ENCODE data around the gene TAL1. TPM values are rescaled to one million over a fixed set of nuclear protein-coding genes. Genes with fewer than 3 reads are reported as not detected.

The TAL1 gene
- total RNA-seq, 1 experiment from 2014 or later: not detected

- no peak overlapping the region for H3K4me2 ChIP-seq (ENCODE audit: insufficient read depth, insufficient read length, low read length)
- no peak overlapping the region for H3K14ac ChIP-seq (ENCODE audit: insufficient read depth, low read length)
- no peak overlapping the region for H2BK5ac ChIP-seq (ENCODE audit: insufficient read length, low read length)
- no peak overlapping the region for H2AK5ac ChIP-seq (ENCODE audit: insufficient read length, low read length)
- H4K20me1 ChIP-seq (ENCODE audit: control insufficient read depth, insufficient read depth, insufficient read length): no peaks in the 10 kb centered on the region
- H2AFZ ChIP-seq (ENCODE audit: low read length): no peak overlapping the region
- H3K23me2 ChIP-seq (ENCODE audit: insufficient read length, low read depth, low read length, poor library complexity, severe bottlenecking): no peaks in the 10 kb centered on the region
- H3K18ac ChIP-seq (ENCODE audit: insufficient read length, low read depth, low read length): no peak overlapping the region
- Mint-ChIP-seq H3K4me1 (peaks cover 33 to 35% of the 10 kb centered on the region in 2 experiments), H3K27me3 (ENCODE audit: low read depth) (peaks cover 58% of the 10 kb centered on the region), H3K4me3 (no peak overlapping the region), H3K27ac (no peak overlapping the region), H3K9me3 (peaks cover 4 to 7% of the 10 kb centered on the region in 2 experiments; a peak in 3 of 5 replicates), H3K36me3 (ENCODE audit: insufficient read depth in 1 of 3, low read depth in 3 of 3) (no peaks in the 10 kb centered on the region; a peak in 1 of 7 replicates)
- H2BK120ac ChIP-seq (ENCODE audit: low read depth, low read length, poor library complexity, severe bottlenecking): no peak overlapping the region
- H3K79me1 ChIP-seq (ENCODE audit: insufficient read depth, low read depth, low read length, poor library complexity, severe bottlenecking): no peaks in the 10 kb centered on the region
- H2BK15ac ChIP-seq (ENCODE audit: low read depth, low read length): no peak overlapping the region
- no peak overlapping the region for H3K27ac ChIP-seq (ENCODE audit: insufficient read length, low read depth, low read length)
- no peak overlapping the region for H4K91ac ChIP-seq (ENCODE audit: insufficient read length, low read depth, low read length)
- no peak overlapping the region for H2BK20ac ChIP-seq (ENCODE audit: low read depth, low read length, poor library complexity, severe bottlenecking)
- H4K5ac ChIP-seq (ENCODE audit: insufficient read length, low read depth, low read length): no peak overlapping the region
- H3K4ac ChIP-seq (ENCODE audit: low read depth, low read length): no peak overlapping the region
- H3T11ph ChIP-seq (ENCODE audit: low read length): no peak overlapping the region
- H3K23ac ChIP-seq (ENCODE audit: insufficient read length, low read depth, low read length): no peak overlapping the region
- WGBS (ENCODE audit: extremely low coverage, insufficient read length, low lambda C conversion rate): no CpG with 5 or more reads among the region's 3 CpGs
- no peak overlapping the region for H2BK12ac ChIP-seq (ENCODE audit: insufficient read length, low read depth, low read length)
- no peak for TF ChIP-seq CTCF (conservative IDR thresholded peaks at IDR 0.05)
- no peak for DNase-seq
- no peaks in the 10 kb centered on the region for H3K79me2 ChIP-seq (ENCODE audit: insufficient read depth, low read length)
- peaks cover 2% of the 10 kb centered on the region; the same call in 1 of the 2 replicates for H3K4me1 ChIP-seq (ENCODE audit: insufficient read depth, low read length)
- no peak overlapping the region for H3K9ac ChIP-seq (ENCODE audit: extremely low read depth, insufficient read length, low read length)
- H4K8ac ChIP-seq (replicated peaks; ENCODE audit: insufficient read length, low read depth, low read length): no peak overlapping the region
- no peaks in the 10 kb centered on the region; the same call in 1 of the 2 replicates for H3K27me3 ChIP-seq (ENCODE audit: insufficient read depth, low read length)
- H3K56ac ChIP-seq (ENCODE audit: insufficient read length, low read depth, low read length): no peak overlapping the region
- H3K9me3 ChIP-seq (ENCODE audit: control insufficient read depth, low read depth, low read length): no peaks in the 10 kb centered on the region
Observed at GRCh38 chr1:47209725-47210325, 22.2 kb downstream of the TAL1 start.
